DOHH2 (cell line): ENCODE measurements around the gene FAM200C.

ENCODE experiments used
- EZH2phosphoT487 ChIP-seq: fragments of 200-600 bp; sonication (generic); IDR thresholded peaks from 2 replicates; pipeline ENCODE4 v1.6.1; 2017; ENCODE audit warnings: borderline replicate concordance, mild to moderate bottlenecking, antibody characterized with exemption, low read length, moderate library complexity, mixed read lengths
- TF ChIP-seq, protein P1 (sequence below): fragments of 200-600 bp; sonication (generic); IDR thresholded peaks from one replicate; pipeline ENCODE4 v1.5.1; 2014; ENCODE audit warnings: antibody characterized with exemption, mild to moderate bottlenecking, low read depth, low read length; ENCODE audit not compliant: poor library complexity, severe bottlenecking

DNA sequence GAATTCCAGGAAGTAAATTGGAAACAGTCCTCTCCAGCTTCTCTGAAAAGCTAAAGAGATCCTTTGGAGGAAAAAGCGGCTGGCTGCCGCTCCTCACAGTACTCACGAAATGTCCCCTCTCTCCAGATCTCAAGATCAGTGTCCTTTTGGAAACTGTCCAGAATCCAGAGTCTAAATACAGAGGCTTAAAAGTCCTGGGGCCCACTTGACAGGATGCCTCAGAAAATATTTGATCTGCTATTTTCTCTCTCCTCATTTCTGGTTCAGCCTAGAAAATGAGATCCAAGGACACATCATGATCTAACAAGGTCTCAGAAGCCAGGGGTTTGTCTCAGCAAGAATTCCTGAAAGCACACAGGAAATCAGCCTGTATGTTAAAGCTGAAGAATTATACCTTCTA is 36.6 kb downstream of the FAM200C start:
- TF ChIP-seq, protein P1, sequence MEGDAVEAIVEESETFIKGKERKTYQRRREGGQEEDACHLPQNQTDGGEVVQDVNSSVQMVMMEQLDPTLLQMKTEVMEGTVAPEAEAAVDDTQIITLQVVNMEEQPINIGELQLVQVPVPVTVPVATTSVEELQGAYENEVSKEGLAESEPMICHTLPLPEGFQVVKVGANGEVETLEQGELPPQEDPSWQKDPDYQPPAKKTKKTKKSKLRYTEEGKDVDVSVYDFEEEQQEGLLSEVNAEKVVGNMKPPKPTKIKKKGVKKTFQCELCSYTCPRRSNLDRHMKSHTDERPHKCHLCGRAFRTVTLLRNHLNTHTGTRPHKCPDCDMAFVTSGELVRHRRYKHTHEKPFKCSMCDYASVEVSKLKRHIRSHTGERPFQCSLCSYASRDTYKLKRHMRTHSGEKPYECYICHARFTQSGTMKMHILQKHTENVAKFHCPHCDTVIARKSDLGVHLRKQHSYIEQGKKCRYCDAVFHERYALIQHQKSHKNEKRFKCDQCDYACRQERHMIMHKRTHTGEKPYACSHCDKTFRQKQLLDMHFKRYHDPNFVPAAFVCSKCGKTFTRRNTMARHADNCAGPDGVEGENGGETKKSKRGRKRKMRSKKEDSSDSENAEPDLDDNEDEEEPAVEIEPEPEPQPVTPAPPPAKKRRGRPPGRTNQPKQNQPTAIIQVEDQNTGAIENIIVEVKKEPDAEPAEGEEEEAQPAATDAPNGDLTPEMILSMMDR, result no peak
- no peak for TF ChIP-seq EZH2phosphoT487
